Activated CD8-positive, alpha-beta memory T cell treated with anti-CD3 and anti-CD28 coated beads, Interleukin-2, amount 10 ng/mL, durations not matched to agents 7 days and 5 days (primary cell): ENCODE measurements around the gene HCAR3. TPM values are rescaled to one million over a fixed set of nuclear protein-coding genes. Genes with fewer than 3 reads are reported as not detected.
"Not testable (repeated sequence)": the region's sequence is repeated elsewhere in the genome, so short reads cannot be mapped to it uniquely, and the experiment has no call there.

Experiments used
- ATAC-seq: fragments of 150-1000 bp; cut with Tn5 transposase; one replicate; pipeline ENCODE4 v1.10.0; 2021; ENCODE audit warnings: moderate library complexity
- CTCF ChIA-PET: fragments of 350-600 bp; sonication (Branson Sonifier 250); formaldehyde crosslinking; loops from one replicate; lab custom pipeline; 2021; ENCODE audit warnings: antibody characterized with exemption; lab: Charles Lee
- DNase-seq: peaks from one replicate; pipeline ENCODE4 v3.0.0-alpha.2; 2020
- H3K27ac Mint-ChIP-seq: one replicate; pipeline ENCODE4 v1.8.0; 2021; ENCODE audit warnings: mild to moderate bottlenecking, mixed read lengths
- H3K27me3 Mint-ChIP-seq: one replicate; pipeline ENCODE4 v1.8.0; 2021; ENCODE audit warnings: mixed read lengths
- H3K36me3 Mint-ChIP-seq: one replicate; pipeline ENCODE4 v1.8.0; 2021; ENCODE audit warnings: mild to moderate bottlenecking, mixed read lengths
- H3K4me1 Mint-ChIP-seq: one replicate; pipeline ENCODE4 v1.8.0; 2021; ENCODE audit warnings: mixed read lengths
- H3K4me3 Mint-ChIP-seq: one replicate; pipeline ENCODE4 v1.8.0; 2021; ENCODE audit warnings: mild to moderate bottlenecking, moderate library complexity, mixed read lengths
- H3K9me3 Mint-ChIP-seq: one replicate; pipeline ENCODE4 v1.8.0; 2022; ENCODE audit warnings: low read depth, mixed read lengths
- total RNA-seq, 2 experiments: library from RNA; stranded (reverse); gene quantifications; one replicate each; pipeline ENCODE4 v1.2.3, GENCODE V29; 2021

Gene HCAR3
- under 1 TPM in 1 of 2 experiments, not detected in 1; 0.09 TPM for total RNA-seq

DNA sequence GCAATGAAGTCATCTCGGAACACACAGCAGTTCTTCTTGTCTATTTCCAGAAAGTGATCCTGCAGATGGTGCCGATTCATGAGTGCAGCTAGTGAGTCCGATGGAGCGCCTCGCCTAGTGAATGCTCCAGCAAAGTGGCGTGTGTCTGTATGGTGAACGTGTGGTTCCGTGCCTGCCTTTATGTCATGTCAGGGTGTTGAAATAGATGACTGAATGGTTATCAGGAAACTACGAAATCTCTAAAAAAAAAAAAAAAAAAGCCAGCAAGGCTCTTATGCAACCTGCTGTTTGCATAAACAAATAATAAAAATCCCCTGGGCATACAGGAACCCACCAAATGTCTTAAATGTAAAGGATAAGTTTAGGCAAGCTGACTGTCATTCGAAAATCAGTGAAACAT, at the start of gene HCAR3:
TSS of gene HCAR3 (minus strand) at position 154 of the 400 bp plus-strand sequence. CDS start at position 80, 74 bp downstream.
- H3K4me3 Mint-ChIP-seq, H3K27ac Mint-ChIP-seq, DNase-seq, H3K9me3 Mint-ChIP-seq, ATAC-seq, CTCF ChIA-PET, H3K36me3 Mint-ChIP-seq: not testable (repeated sequence)
- H3K27me3 Mint-ChIP-seq, result peaks cover 16% of the 10 kb centered on the region
- peaks cover 11% of the 10 kb centered on the region for H3K4me1 Mint-ChIP-seq

DNA sequence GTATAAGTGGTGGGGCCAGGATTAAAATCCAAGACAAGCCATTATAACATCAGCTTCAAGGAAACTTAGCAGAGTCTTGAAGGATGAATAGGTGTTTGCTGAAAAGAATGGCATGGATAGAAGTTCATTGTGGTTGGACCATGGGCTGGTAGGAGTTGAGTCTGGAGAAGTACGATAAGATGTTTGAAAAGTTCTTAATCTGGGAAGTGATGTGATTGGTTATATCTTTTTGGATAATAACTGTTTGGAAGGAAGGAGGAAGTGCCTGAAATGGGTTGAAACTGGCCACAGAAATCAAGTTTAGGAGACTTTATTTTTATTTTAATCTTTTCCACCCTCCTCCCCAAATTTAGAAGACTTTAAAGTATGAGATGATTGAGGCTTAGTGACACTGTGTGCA, 41.0 kb upstream of the HCAR3 start:
- H3K4me3 Mint-ChIP-seq, result no peak overlapping the region
- CTCF ChIA-PET, result interaction anchor here (1.0 to 1.3 kb wide), 2 partner anchors 24 to 36 kb away, joined by 3 to 5 read pairs; no protein-coding TSS in a partner anchor
- H3K36me3 Mint-ChIP-seq, result peaks cover 50% of the 10 kb centered on the region
- DNase-seq (no peak), ATAC-seq (no peak)
- H3K27ac Mint-ChIP-seq, result peak overlapping the region; percentile 49
- no peaks in the 10 kb centered on the region for H3K9me3 Mint-ChIP-seq
- H3K27me3 Mint-ChIP-seq, result no peaks in the 10 kb centered on the region
- peaks cover 37% of the 10 kb centered on the region for H3K4me1 Mint-ChIP-seq

DNA sequence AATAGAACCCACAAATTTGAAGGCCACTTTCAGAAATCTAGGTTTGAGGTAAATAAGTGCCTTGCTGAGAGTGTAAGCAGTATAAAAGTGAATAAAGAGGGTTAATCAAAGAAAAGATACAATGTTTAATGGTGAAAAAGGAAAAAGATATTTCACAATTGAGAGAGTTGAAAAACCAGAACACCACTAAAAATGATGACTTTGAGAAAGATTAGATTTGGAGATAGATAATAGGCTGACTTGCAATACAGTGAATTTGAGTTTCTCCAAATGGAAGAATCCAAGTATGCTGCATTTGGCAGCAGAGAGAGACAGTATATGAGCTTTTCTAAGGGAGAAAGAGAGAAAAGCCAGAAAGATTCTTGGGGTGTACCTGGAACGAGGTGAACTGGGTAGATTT, 38.2 kb upstream of the HCAR3 start:
- Mint-ChIP-seq H3K9me3 (no peaks in the 10 kb centered on the region), H3K4me1 (peaks cover 43% of the 10 kb centered on the region), H3K27me3 (no peaks in the 10 kb centered on the region), H3K4me3 (no peak overlapping the region), H3K36me3 (peaks cover 44% of the 10 kb centered on the region), H3K27ac (no peak overlapping the region)
- DNase-seq (no peak), ATAC-seq (no peak)
- CTCF ChIA-PET, result no interaction called here

DNA sequence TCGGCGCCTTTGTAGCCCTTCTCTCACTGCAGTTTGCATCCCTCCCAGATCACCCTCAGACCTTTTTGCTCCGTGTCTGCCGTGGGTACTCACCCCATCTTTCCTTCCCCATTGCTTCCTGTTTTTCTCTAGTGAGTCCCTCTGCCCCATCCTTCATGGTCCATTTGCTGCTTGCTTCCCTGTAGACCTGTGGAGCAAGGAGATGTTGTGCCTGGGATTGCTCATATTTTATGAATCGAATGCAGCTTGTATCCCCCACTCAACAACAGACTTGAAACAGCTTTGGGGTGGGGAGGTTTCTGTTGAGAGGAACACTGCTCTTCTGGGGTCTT, 36.7 kb upstream of the HCAR3 start:
- Mint-ChIP-seq H3K9me3 (no peaks in the 10 kb centered on the region), H3K27ac (peak overlapping the region; percentile 94), H3K4me1 (peaks cover 43% of the 10 kb centered on the region), H3K4me3 (peak overlapping the region; percentile 90), H3K36me3 (peaks cover 36% of the 10 kb centered on the region), H3K27me3 (no peaks in the 10 kb centered on the region)
- DNase-seq, result no peak
- no peak for ATAC-seq
- CTCF ChIA-PET, result interaction anchor here (0.7 to 2.4 kb wide), 8 partner anchors 9 to 418 kb away, joined by 3 to 11 read pairs (median 3); no protein-coding TSS in a partner anchor

DNA sequence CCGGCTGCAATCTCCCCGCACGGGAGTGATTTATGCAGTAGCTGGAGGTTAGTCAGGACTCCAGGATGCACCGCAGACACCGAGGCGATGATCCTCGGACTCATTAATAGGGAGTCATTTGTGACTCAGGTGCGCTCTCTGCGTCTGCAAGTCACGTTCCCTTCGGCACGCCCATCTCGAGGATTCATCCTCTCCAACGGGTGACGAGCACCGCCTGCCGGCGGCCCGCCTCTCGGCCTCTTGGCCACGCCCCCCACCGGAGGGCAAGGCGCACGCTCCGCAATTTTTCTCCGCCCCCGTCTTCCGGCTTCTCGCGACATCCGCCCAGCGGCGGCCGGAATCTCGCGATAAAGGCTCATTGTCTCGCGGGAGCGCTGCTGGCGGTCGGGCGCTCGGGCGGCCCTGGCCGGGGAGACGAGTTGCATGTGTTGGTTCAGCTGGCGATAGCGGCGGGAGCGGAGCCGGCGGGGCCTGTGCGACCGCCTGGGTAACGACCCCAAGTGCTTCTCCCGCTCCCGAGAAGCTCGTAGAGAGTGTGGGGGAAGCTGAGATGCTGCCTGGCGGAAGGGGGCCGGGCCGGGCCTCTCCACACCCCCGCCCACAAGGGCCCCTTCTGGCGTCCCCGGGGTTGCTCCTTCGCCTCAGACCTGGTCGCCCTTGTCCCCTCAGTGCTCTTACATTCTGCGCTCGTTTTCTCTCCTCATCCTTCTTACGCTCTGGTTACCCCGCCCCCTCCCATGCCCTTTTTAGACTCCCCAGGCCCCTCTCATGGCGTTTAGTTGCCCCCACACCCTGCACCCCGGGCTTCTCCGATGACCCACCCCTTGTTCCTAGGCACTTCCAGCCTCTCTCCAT, 36.1 kb upstream of the HCAR3 start, which contains the start of gene DENR:
TSS of gene DENR (plus strand) at position 361 of the 855 bp plus-strand sequence. CDS start 878 bp downstream, outside the sequence.
- ATAC-seq (peak; percentile 96), DNase-seq (peak; percentile 99)
- H3K27me3 Mint-ChIP-seq, result no peaks in the 10 kb centered on the region
- H3K27ac Mint-ChIP-seq, result peak within 1 kb of the TSS; percentile 94
- peaks cover 32% of the 10 kb centered on the region for H3K36me3 Mint-ChIP-seq
- peak within 1 kb of the TSS; percentile 90 for H3K4me3 Mint-ChIP-seq
- peaks cover 43% of the 10 kb centered on the region for H3K4me1 Mint-ChIP-seq
- no peaks in the 10 kb centered on the region for H3K9me3 Mint-ChIP-seq
- CTCF ChIA-PET, result interaction anchor here (0.6 to 2.4 kb wide), 11 partner anchors 9 to 479 kb away, joined by 3 to 11 read pairs (median 3); no protein-coding TSS in a partner anchor

DNA sequence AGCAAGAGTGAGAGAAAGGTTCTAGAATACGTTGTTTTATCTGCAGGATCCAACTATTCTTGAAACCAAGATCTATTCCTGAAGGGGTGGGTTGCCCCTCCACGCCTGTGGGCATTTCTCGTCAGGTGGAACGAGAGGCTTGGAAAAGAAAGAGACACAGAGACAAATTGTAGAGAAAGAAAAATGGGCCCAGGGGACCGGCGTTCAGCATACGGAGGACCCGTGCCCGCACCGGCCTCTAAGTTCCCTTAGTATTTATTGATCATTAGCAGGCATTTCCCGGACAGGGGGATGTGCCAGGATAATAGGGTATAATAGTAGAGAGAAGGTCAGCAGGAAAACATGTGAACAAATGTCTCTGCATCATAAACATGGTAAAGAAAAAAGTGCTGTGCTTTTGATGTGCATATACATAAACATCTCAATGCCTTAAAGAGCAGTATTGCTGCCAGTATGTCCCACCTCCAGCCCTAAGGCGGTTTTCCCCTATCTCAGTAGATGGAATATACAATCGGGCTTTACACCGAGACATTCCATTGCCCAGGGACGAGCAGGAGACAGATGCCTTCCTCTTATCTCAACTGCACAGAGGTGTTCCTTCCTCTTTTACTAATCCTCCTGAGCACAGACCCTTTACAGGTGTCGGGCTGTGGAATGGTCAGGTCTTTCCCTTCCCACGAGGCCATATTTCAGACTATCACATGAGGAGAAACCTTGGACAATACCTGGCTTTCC, 34.3 kb upstream of the HCAR3 start:
- CTCF ChIA-PET, H3K9me3 Mint-ChIP-seq, H3K27me3 Mint-ChIP-seq, H3K27ac Mint-ChIP-seq, ATAC-seq, DNase-seq, H3K4me3 Mint-ChIP-seq: not testable (repeated sequence)
- H3K4me1 Mint-ChIP-seq, result peaks cover 29% of the 10 kb centered on the region
- H3K36me3 Mint-ChIP-seq, result peaks cover 19% of the 10 kb centered on the region

DNA sequence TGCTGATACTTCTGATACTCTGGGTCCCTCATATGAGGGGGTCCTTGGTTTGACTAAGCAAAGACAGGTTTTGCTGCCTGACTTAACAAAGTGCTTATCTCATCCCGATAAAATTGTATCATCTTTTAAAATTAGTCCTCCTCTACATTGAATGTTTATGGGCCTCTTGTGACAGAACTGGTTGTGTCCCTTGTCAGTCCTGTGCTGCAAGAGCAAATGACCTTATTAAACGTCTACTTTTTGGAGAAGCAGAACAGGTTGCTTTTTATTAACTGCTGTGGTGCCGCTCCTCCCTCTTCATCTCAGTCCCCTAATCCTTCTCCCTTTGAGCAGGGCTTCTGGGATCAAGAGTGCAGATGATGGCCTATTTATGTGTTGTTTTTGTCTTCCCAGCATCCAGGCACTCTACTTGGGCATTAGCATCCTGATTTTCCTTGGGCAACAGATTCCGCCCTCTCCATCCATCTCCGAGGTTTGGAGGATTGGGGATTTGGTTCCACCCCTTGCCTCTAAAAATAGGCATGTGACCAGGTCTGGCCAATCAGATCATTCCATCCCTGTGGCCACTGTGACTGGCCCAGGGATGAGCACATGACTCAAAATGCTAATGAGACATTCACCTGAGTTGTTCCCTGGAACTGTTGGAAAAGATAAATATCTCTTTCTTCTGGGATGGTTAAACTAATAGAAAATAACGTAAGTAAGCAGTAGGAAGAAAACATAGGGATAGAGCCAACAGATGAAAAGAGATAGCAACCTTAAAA, 33.1 kb upstream of the HCAR3 start:
- no peak overlapping the region for H3K27ac Mint-ChIP-seq
- ATAC-seq, result no peak
- CTCF ChIA-PET, result no interaction called here
- H3K4me3 Mint-ChIP-seq, result no peak overlapping the region
- no peaks in the 10 kb centered on the region for H3K27me3 Mint-ChIP-seq
- H3K36me3 Mint-ChIP-seq, result peaks cover 11% of the 10 kb centered on the region
- H3K9me3 Mint-ChIP-seq, result no peaks in the 10 kb centered on the region
- no peak for DNase-seq
- H3K4me1 Mint-ChIP-seq, result peaks cover 21% of the 10 kb centered on the region

DNA sequence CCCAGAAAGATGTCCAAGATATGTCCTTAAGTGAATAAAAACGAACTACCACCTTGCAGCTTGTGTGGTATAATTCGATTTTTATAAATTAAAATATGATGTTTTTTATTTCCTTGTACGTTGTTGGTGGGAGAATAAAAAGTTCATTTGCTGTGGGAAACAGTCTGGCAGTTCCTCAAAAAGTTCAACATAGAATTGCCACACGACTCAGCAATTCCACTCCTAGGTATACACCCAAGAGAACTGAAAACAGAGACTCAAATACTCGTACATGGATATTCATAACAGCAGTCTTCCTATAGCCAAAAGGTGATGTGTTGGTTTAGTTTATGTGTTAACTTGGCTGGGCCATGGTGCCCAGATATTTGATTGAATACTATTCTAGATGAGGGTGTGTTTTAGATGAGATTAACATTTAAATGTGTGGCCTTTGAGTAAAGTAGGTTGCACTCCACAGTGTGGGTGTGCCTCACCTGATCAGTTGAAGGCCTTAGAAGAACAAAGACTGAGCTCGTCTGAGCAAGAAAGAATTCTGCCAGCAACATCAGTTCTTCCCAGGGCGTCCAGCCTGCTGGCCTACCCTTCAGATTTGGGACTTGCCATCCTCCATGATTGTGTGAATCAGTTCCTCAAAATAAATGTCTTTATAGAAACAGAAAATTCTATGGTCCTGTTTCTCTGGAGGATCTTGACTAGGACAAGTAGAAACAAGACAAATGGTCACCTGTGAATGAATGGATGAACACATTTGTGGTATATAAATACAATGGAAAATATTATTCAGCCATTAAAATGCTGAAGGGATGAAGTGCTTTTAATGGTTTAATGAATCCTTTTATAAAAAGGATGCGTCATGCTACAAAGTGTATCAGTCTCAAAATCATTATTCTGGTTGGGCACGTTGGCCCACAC, 30.9 kb upstream of the HCAR3 start:
- CTCF ChIA-PET, result no interaction called here
- DNase-seq, result no peak
- Mint-ChIP-seq H3K27me3 (no peaks in the 10 kb centered on the region), H3K27ac (no peak overlapping the region), H3K4me3 (no peak overlapping the region), H3K9me3 (no peaks in the 10 kb centered on the region), H3K36me3 (no peaks in the 10 kb centered on the region), H3K4me1 (peaks cover 8% of the 10 kb centered on the region)
- no peak for ATAC-seq

DNA sequence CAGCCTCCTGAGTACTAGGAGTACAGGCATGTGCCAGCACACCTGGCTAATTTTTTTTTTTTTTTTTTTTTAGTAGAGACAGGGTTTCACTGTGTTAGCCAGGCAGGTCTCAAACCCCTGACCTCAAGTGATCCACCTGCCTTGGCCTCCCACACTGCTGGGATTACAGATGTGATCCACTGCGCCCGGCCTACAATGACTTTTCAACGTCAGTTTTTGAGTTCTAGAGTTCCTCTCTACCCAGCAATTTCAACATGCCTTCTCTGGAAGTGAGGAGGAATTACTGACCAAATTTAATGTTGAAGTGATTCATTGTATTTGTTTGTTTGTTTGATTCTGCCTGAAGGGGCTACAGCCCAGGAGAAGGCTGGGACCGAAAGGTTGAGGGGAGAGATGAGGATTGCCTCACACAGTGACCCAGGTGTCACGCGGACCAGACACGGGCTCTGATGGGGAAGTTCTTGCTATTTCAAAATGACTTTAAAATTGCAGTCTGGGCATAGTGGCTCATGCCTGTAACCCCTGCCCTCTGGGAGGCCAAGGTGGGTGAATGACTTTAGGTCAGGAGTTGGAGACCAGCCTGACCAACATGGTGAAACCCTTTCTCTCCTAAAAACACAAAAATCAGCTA, 27.4 kb upstream of the HCAR3 start:
- Mint-ChIP-seq H3K9me3 (no peaks in the 10 kb centered on the region), H3K4me3 (no peak overlapping the region), H3K27me3 (no peaks in the 10 kb centered on the region), H3K27ac (no peak overlapping the region), H3K36me3 (no peaks in the 10 kb centered on the region), H3K4me1 (peaks cover 2% of the 10 kb centered on the region)
- DNase-seq (no peak), ATAC-seq (no peak)
- CTCF ChIA-PET, result no interaction called here

DNA sequence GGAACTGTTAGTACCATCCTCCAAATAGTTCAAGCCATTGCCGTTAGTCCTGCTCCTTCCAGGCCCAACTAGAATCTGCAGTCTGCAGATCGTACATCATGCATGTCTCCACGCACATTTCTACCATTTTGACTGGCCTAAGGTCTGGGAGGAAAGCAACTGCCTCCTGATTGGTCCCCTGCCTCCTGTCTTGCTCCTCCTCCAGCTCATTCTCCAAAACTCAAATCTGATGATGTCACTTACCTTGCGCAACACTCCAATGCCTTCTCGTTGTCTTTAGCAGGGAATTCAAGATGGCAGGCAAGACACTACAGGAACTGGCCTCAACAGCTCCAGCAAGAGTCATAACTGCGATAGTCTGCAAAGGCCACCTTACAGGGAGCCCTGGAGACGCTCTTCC, 23.7 kb upstream of the HCAR3 start:
- Mint-ChIP-seq H3K27ac (no peak overlapping the region), H3K36me3 (no peaks in the 10 kb centered on the region), H3K9me3 (no peaks in the 10 kb centered on the region), H3K4me3 (no peak overlapping the region), H3K27me3 (no peaks in the 10 kb centered on the region), H3K4me1 (peaks cover 6% of the 10 kb centered on the region)
- no peak for ATAC-seq
- CTCF ChIA-PET, result no interaction called here
- DNase-seq, result no peak

DNA sequence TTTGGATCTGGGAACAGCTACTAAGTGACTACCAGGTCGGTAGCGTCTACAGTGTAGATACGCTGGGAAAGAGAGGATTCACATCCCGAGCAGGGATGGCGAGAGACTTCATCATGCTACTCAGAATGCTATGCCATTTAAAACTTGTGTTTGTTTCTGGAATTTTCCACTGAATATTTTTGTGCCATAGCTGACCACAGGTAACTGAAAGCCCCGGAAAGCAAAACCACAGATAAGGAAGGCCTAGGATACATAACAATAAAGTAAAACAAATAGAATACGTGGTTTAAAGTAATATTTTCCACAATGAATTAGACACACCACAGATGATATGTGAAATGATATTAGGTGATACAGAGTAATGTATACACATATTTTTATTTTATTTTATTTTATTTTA, 22.0 kb upstream of the HCAR3 start:
- Mint-ChIP-seq H3K4me3 (no peak overlapping the region), H3K27me3 (no peaks in the 10 kb centered on the region), H3K27ac (no peak overlapping the region), H3K9me3 (no peaks in the 10 kb centered on the region), H3K4me1 (peaks cover 10% of the 10 kb centered on the region), H3K36me3 (peaks cover 1% of the 10 kb centered on the region)
- DNase-seq (no peak), ATAC-seq (no peak)
- CTCF ChIA-PET, result no interaction called here

DNA sequence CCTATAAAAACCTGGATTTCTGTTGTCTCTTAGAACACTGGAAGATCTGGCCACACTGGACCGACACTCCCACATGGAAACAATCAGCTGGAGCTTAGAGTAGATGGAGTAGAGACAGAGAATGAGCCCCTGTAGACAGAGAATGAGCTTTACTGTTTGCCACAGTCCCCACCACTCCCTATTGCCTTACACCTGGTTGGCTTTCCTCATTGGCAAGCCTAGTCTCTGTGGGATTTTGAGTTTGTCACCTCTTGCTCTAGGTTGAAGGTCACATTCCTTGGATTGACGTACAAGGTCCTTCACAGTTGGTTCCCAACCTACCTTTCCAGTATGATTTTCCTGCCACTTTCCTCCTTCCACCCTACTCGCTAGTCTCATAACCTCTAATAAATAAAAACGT, 16.0 kb upstream of the HCAR3 start:
- peaks cover 45% of the 10 kb centered on the region for H3K4me1 Mint-ChIP-seq
- CTCF ChIA-PET, result interaction anchor here (1.0 kb wide), 1 partner anchor 41 kb away, joined by 3 read pairs; no protein-coding TSS in a partner anchor
- H3K27ac Mint-ChIP-seq, result no peak overlapping the region
- ATAC-seq (no peak), DNase-seq (no peak)
- no peaks in the 10 kb centered on the region for H3K9me3 Mint-ChIP-seq
- no peak overlapping the region for H3K4me3 Mint-ChIP-seq
- peaks cover 4% of the 10 kb centered on the region for H3K36me3 Mint-ChIP-seq
- peaks cover under 1% of the 10 kb centered on the region for H3K27me3 Mint-ChIP-seq
